Measurements from ENCODE around the gene DCDC1. TPM values are rescaled to one million over a fixed set of nuclear protein-coding genes. Genes with fewer than 3 reads are reported as not detected.

Gene DCDC1
- polyA plus RNA-seq, 6 donors from 2014 or later = not detected

DNA sequence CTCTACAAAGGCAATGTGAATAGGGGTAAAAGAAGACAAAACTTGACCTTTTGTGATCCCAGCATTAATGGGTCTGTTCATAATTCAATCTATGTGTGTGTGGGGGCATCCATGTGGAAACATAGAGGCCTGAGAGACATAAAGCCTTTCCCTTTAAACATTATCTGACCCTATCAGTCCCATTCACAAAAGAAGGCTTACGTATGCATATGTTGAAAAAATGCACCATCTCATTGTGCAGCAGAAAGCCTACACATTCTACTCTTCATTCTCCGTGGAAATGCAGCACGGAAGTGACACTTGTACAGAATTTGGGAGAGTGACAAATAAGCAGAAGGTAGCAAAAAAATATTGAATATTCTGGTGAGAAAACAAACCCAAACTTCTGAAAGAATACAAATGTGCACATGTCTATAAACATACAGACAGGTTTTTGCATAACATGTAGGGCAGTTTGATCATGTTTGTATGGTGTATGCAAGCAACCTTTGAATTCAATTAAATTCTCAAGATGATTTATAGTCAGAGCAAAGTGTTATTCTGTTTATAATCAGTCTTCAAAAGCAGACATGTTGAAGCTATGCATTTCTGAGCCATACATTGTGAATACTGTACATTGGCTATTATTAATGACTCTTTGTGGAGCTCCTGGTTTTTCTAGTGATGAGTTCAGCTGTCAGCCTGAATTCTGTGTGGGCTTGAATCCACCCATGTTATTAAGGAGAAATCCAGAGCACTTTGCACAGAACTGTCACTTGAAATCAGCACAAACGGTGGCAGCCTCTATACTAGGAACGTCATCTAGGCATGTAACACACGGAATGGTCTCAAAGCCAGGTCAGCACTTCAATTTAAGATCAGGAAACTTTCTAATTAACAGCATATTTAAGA, 236.8 kb downstream of the DCDC1 start:
- DNase-seq = no peak
- no peaks in the 10 kb centered on the region for H3K27me3 Mint-ChIP-seq

DNA sequence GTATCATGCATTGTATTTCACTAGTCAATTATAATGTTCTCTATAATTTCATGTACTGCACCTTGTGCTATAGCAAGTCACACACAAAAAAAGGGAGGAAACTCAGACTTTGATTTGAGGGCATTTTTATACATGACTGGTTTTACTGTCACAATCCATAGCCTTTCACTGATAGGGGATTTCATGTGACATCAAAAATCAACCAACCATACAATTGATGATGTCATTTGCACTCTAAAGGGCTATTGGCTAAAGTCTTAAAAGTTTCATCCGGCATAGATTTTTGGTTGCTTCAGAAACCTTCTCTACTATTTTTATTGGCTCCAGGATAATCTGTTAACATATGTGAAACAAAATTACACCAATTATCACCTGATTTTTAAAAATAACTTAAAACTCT, 237.8 kb downstream of the DCDC1 start:
- no peaks in the 10 kb centered on the region for H3K36me3 Mint-ChIP-seq
- H3K4me1 Mint-ChIP-seq = no peaks in the 10 kb centered on the region
- no peaks in the 10 kb centered on the region for H3K27me3 Mint-ChIP-seq
- H3K27ac Mint-ChIP-seq = no peak overlapping the region
- H3K4me3 Mint-ChIP-seq = no peak overlapping the region
- DNase-seq = no peak
- H3K9me3 Mint-ChIP-seq = peaks cover 0 to 5% (median 3%) of the 10 kb centered on the region in 7 donors
- no peak for ATAC-seq (ENCODE audit: low read depth in 2 of 2)

More for the DNA sequence above, 236.8 kb downstream of the DCDC1 start:
- ATAC-seq (ENCODE audit: low read depth in 2 of 2) = no peak
- Mint-ChIP-seq H3K9me3 (peaks cover 0 to 5% (median 3%) of the 10 kb centered on the region in 7 donors), H3K4me3 (no peak overlapping the region), H3K4me1 (no peaks in the 10 kb centered on the region), H3K27ac (no peak overlapping the region), H3K36me3 (no peaks in the 10 kb centered on the region)

DNA sequence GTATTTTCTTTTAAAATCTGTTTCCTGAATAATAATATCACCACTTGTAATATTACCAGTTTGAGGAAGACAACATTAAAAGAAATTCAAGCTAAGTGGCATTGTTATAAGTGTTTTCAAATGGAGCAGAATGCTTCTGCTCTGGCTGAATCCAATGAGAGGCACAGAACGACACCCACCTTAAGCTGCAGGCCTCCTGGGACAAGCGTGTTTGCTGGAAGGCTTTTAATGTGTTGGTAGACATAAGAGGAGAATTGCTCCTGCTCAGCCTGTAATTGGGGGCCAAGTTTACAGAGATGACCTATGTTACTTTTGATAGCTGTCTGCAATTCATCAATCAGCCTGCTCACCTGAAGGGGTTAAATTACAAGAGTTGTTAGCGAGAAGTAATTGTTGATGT, 242.2 kb downstream of the DCDC1 start:
- Mint-ChIP-seq H3K9me3 (peaks cover 3 to 26% (median 9%) of the 10 kb centered on the region in 7 donors), H3K27ac (no peak overlapping the region), H3K27me3 (no peaks in the 10 kb centered on the region), H3K4me3 (no peak overlapping the region), H3K36me3 (no peaks in the 10 kb centered on the region), H3K4me1 (no peaks in the 10 kb centered on the region)
- ATAC-seq (ENCODE audit: low read depth in 2 of 2) = no peak
- DNase-seq = no peak

DNA sequence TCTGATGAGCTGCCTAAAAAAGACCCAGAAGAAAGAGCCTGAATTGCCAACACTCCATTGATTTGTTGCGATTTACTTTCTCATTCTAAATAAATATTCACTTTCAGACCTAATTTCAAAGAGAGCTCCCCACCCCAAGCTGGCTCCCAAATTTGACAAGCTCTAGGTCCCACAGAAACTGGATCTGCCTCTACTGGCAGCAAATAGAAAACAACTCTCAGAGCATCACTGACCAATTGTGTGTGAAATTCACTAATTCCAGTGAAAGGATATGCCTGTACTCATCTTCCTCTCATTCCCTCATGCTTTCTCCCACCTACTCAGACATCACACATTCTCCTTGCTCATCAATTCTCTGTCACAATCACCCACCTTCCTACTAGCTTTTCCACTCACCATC, 249.1 kb downstream of the DCDC1 start:
- H3K36me3 Mint-ChIP-seq = no peaks in the 10 kb centered on the region
- H3K27ac Mint-ChIP-seq = no peak overlapping the region
- H3K4me1 Mint-ChIP-seq = no peaks in the 10 kb centered on the region
- DNase-seq = no peak
- H3K27me3 Mint-ChIP-seq = no peaks in the 10 kb centered on the region
- no peak overlapping the region for H3K4me3 Mint-ChIP-seq
- no peak for ATAC-seq (ENCODE audit: low read depth in 2 of 2)
- H3K9me3 Mint-ChIP-seq = peaks cover 2 to 21% (median 5%) of the 10 kb centered on the region in 7 donors

DNA sequence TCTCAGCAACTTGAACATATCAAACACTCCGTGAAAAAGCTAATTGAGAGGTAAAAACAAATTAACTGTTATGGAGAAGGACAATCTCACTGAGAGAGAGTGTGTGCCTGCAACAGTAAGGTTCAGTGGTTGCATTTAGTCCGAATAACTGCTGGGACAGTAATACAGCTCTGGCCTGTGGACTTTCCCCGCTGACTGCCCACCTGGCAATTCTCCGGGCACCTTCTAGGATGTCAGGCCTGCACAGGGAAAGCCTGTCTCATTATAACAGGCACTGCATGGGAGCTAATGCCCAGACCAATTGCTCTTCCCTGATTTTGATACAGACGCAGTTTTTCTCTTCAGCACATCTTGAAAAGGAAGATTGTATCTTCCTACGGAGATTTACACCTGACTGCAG, 251.0 kb downstream of the DCDC1 start:
- Mint-ChIP-seq H3K36me3 (no peaks in the 10 kb centered on the region), H3K27ac (no peak overlapping the region), H3K4me3 (no peak overlapping the region), H3K4me1 (no peaks in the 10 kb centered on the region), H3K27me3 (peaks cover 0 to 4% (median 0%) of the 10 kb centered on the region in 3 donors), H3K9me3 (peaks cover 0 to 4% (median 2%) of the 10 kb centered on the region in 7 donors)
- ATAC-seq (ENCODE audit: low read depth in 2 of 2) (no peak), DNase-seq (no peak)

DNA sequence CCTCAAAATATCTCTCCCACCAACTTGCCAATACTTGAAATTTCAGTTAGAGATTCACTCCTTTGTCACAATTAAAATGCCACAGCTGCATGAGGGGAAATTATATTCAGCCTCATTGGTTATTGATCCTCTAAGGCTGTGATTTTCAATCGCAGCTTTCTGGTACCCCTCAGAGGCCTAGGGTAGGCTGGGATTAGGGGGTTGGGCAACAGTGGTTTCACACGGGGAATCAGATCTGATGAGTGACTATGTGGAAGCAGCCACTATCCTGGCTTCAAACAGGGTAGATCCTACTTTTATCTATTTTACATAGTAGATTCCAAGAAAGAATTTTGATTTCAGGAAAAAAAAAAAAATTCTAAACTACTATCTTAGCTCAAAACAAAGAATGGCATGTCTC, 252.5 kb downstream of the DCDC1 start:
- H3K9me3 Mint-ChIP-seq = peaks cover 0 to 2% (median 0%) of the 10 kb centered on the region in 7 donors

DNA sequence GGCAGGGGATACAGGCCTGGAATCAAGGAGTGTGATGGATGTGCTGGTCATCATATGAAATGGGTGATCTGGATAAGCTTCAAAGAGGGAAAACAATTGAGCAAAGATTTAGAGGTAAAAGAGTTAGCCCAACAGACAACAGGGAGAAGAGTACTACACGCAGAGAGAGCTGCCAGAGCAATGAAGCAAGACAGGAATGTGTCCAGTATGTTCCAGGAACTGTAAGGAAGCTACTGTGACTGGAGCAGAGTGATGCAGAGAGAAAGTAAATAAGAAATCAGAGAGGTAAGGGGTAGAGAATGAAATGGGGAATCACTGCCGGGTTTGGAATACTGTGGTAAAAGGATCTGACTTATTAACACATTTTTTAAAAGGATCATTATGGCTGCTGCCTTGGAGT, 255.1 kb downstream of the DCDC1 start:
- DNase-seq (no peak), ATAC-seq (ENCODE audit: low read depth in 2 of 2) (no peak)
- Mint-ChIP-seq H3K27me3 (peaks cover 0 to 4% (median 0%) of the 10 kb centered on the region in 3 donors), H3K36me3 (no peaks in the 10 kb centered on the region), H3K4me1 (no peaks in the 10 kb centered on the region), H3K9me3 (peaks cover 0 to 2% (median 0%) of the 10 kb centered on the region in 7 donors), H3K27ac (no peak overlapping the region), H3K4me3 (no peak overlapping the region)

More for the DNA sequence above, 252.5 kb downstream of the DCDC1 start:
- Mint-ChIP-seq H3K36me3 (no peaks in the 10 kb centered on the region), H3K27ac (no peak overlapping the region), H3K4me3 (no peak overlapping the region), H3K4me1 (no peaks in the 10 kb centered on the region), H3K27me3 (peaks cover 0 to 4% (median 0%) of the 10 kb centered on the region in 3 donors)
- ATAC-seq (ENCODE audit: low read depth in 2 of 2) (no peak), DNase-seq (no peak)

DNA sequence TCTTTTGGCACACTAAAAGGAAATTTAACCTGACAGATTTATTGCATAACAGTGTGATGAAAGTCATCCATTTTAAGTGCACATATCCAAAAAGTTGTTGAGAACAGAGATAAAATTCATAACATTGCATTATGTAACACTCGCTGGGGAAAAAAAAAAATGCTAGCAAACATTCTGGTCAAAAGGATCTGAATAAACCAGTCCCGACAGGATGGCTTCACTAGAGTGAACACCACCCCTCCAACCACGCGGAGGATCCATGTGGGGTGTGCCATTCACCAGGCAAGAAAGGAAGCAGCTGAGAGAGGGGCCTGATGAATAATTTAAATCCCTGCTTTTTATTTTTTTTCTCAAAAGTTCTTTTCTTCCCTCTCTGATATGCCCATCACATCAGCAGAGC, 258.7 kb downstream of the DCDC1 start:
- H3K27ac Mint-ChIP-seq = no peak overlapping the region
- H3K4me3 Mint-ChIP-seq = peak overlapping the region in 1 of 8 donors; percentile 38
- no peaks in the 10 kb centered on the region for H3K36me3 Mint-ChIP-seq
- DNase-seq = no peak
- ATAC-seq (ENCODE audit: low read depth in 2 of 2) = no peak
- peaks cover 0 to 2% (median 0%) of the 10 kb centered on the region in 7 donors for H3K9me3 Mint-ChIP-seq
- H3K27me3 Mint-ChIP-seq = peaks cover 0 to 5% (median 4%) of the 10 kb centered on the region in 3 donors
- H3K4me1 Mint-ChIP-seq = no peaks in the 10 kb centered on the region

DNA sequence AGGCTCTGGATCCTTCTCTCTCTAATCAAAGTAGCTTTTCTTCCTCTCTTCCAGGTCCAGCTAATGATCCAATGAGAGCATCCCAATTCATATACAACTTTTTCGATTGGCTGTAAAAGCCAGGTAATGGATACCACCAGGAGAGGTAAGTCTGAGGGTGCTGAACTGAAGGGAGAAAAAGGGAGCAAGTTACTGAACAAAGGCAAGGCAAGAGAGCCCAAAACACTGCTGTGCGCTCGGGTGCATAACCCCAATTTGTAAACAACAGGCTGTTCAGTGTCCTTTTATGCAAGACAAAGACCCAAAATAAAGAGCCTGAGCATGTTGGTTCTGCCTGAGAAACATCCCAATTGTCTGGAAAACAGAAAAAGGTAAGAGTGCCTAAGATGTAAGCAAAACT, 260.1 kb downstream of the DCDC1 start:
- no peaks in the 10 kb centered on the region for H3K4me1 Mint-ChIP-seq

DNA sequence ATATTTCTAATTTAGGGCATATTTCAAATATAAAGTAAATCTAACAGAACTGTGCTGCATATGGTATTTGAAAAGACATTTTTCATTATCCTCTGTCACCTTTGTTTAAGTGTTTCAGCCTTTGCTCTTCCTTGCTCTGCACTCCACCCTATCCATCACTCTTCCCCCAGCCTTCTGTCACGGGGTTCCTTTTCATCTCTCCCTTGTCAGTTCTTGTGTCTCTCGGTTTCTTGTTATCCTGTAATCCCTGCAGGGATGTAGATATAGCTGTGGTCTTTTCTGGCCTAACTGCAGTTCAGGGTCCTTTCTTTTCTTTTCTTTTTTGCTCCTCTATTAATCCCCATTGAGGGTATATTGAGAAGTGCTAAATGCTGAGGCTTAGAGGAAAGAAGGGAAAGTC, 261.9 kb downstream of the DCDC1 start:
- no peak for ATAC-seq (ENCODE audit: low read depth in 2 of 2)
- no peak overlapping the region for H3K4me3 Mint-ChIP-seq
- peaks cover 0 to 5% (median 0%) of the 10 kb centered on the region in 3 donors for H3K27me3 Mint-ChIP-seq
- H3K4me1 Mint-ChIP-seq = no peaks in the 10 kb centered on the region
- H3K9me3 Mint-ChIP-seq = no peaks in the 10 kb centered on the region
- H3K36me3 Mint-ChIP-seq = no peaks in the 10 kb centered on the region
- no peak overlapping the region for H3K27ac Mint-ChIP-seq
- DNase-seq = no peak

More for the DNA sequence above, 260.1 kb downstream of the DCDC1 start:
- no peak overlapping the region for H3K4me3 Mint-ChIP-seq
- peaks cover 0 to 2% (median 0%) of the 10 kb centered on the region in 7 donors for H3K9me3 Mint-ChIP-seq
- H3K27me3 Mint-ChIP-seq = peaks cover 0 to 5% (median 3%) of the 10 kb centered on the region in 3 donors
- DNase-seq (no peak), ATAC-seq (ENCODE audit: low read depth in 2 of 2) (no peak)
- no peak overlapping the region for H3K27ac Mint-ChIP-seq
- no peaks in the 10 kb centered on the region for H3K36me3 Mint-ChIP-seq

DNA sequence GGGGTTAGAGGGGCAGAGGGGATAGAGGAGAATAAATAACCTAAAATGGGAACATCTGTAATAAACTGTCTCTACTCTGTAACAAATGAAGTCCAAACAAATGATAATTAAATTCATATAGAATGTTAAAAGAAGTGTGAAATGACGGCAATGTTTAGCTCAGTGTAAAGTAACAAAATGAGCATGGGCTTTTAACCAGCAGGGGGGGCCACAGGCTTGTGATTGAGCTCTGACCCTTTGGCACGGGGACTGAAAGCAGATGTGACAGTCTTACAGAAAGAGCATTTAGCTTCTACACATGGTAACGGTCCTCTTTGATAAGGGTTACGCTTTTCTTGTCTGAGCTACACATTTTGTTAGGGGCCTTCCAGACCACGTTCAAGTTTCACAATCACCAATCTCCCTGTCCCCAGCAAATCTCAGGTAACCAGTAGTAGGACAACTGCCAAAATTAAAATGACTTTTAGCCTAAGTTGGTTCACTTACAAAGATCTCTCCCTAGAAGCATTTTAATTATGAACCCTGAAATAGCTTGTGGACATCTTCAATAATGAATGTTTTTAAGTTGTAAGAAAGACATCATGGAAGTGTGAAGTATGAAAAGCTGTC, 262.5 kb downstream of the DCDC1 start:
- no peaks in the 10 kb centered on the region for H3K36me3 Mint-ChIP-seq
- DNase-seq (no peak), ATAC-seq (ENCODE audit: low read depth in 2 of 2) (no peak)
- H3K27me3 Mint-ChIP-seq = peaks cover 0 to 5% (median 0%) of the 10 kb centered on the region in 3 donors
- H3K27ac Mint-ChIP-seq = peak overlapping the region in 1 of 6 donors; percentile 15
- no peak overlapping the region for H3K4me3 Mint-ChIP-seq
- no peaks in the 10 kb centered on the region for H3K4me1 Mint-ChIP-seq
- no peaks in the 10 kb centered on the region for H3K9me3 Mint-ChIP-seq

DNA sequence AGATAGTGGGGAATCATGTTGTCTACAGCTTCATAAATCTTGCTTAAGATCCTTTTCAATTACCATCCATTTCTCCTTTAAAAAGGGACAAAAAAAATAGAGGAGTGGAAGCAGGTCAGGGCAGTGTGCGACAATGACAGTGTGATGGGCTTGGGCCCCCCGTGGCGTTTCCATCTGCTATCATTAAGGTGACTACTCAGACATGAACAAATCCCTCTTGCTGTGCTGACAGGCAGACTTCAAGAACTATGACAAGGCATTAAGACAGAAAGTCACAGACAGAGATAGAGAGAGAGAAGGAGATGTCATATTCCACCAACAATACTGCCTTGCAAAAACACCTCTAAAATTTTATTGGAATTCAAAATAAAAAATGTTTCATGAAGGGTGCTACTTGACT, 263.2 kb downstream of the DCDC1 start:
- H3K9me3 Mint-ChIP-seq = no peaks in the 10 kb centered on the region
- no peak for DNase-seq
- H3K4me1 Mint-ChIP-seq = no peaks in the 10 kb centered on the region
- no peak overlapping the region for H3K4me3 Mint-ChIP-seq
- H3K27me3 Mint-ChIP-seq = peaks cover 0 to 5% (median 0%) of the 10 kb centered on the region in 3 donors
- H3K36me3 Mint-ChIP-seq = no peaks in the 10 kb centered on the region
- no peak for ATAC-seq (ENCODE audit: low read depth in 2 of 2)
- no peak overlapping the region for H3K27ac Mint-ChIP-seq

DNA sequence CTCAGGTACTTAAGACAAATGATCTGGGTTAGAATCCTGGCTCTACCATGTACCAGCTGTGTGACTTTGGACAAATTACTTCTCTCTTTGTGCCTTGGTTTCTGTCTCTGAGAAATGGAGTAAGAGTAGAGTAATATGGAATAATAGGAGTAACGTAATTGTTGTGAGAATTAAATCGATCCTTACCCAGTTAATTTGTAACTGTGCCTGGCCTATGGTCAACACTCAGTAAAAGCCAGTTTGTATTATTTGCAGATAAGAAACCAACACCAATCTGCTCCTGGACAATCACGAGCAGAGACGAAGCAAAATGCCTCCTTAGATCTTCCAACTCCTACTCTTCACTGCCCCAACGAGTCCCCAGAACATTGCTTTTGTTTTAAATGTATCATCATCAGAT, 266.7 kb downstream of the DCDC1 start:
- ATAC-seq (ENCODE audit: low read depth in 2 of 2) (no peak), DNase-seq (no peak)
- Mint-ChIP-seq H3K27me3 (peaks cover 0 to 4% (median 0%) of the 10 kb centered on the region in 3 donors), H3K36me3 (no peaks in the 10 kb centered on the region), H3K4me1 (no peaks in the 10 kb centered on the region), H3K9me3 (peaks cover 0 to 2% (median 0%) of the 10 kb centered on the region in 7 donors), H3K27ac (no peak overlapping the region), H3K4me3 (no peak overlapping the region)

DNA sequence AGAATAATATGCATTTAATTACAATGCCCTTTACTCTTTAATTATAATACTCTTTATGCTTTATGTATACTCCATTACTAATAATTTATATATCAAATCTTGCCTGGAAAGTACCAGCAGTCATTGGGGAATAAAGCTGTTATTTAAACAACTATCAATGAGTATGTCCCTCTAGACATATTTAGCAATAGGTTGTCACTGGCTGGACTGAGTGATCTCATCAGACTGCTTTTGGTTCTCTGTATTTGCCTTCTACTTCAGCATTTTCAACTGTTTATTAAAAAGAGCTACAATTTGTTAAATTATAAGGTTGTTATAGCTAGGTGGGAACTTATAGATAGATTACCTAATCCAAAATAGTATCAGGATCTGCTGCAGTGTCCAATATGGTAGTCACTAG, 267.2 kb downstream of the DCDC1 start:
- no peak for DNase-seq
- no peak overlapping the region for H3K4me3 Mint-ChIP-seq
- peaks cover 0 to 2% (median 0%) of the 10 kb centered on the region in 7 donors for H3K9me3 Mint-ChIP-seq
- no peaks in the 10 kb centered on the region for H3K36me3 Mint-ChIP-seq
- H3K4me1 Mint-ChIP-seq = no peaks in the 10 kb centered on the region
- no peaks in the 10 kb centered on the region for H3K27me3 Mint-ChIP-seq
- ATAC-seq (ENCODE audit: low read depth in 2 of 2) = no peak
- no peak overlapping the region for H3K27ac Mint-ChIP-seq
